Cortex of kidney (tissue), 1 donor: Measurements from ENCODE around the gene EYS.

Source experiments
- DNase-seq: peaks from one replicate; lab custom pipeline; 2025; lab: John Stamatoyannopoulos, UW

Gene EYS

DNA sequence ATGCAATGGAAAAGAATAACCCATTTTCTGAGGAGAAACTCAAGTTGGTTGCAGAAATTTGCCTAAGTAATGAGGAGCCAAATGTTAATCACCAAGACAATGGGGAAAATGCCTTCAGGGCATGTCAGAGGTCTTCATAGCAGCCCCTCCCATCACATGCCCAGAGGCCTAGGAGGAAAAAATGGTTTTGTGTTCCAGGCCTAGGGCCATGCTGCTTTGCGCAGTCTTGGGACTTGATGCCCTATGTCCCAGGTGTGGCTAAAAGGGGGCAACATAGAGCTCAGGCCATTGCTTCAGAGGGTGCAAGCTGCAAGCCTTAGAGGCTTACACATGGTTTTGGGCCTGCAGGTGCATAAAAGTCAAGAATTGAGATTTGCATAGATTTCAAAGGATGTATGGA, 485.9 kb downstream of the EYS start:
- no peak for DNase-seq

DNA sequence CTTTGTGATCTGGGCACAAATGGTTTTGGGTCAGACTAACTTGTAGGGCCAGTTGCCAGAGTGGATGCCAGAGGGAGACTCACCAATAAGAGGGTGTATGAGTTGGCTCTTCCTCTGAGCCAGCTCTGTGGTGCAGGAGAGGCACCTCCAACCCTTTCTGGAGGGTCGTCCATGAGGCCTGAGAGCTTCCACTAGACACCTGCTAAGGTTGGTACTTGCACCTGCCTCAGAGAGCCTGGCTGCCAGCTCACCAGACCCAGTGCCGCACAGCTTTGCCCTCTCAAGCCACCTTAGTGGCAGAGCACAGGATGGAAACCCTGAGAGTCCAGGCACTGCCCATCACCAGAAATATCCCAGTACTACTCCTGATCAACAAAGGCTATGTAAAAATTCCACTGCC, 504.3 kb downstream of the EYS start:
- DNase-seq, result no peak

DNA sequence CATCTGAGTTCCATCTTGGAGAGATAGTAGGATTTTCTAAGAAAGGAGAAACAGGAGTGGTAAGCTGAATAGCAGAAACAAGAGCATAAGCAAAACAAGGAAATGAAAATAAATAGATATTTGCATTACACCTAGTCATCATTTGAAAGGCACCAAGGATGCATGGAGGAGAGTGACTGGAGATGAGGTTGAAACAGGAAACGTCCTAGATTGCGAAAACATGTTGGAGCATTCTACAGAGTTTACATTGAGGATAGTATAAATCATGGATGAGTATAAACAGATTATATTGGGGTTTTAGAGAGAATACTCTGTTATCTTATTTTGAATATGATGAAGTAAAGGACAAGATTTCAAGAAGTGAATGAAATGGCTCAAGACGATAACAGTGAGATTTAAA, 507.3 kb downstream of the EYS start:
- no peak for DNase-seq

DNA sequence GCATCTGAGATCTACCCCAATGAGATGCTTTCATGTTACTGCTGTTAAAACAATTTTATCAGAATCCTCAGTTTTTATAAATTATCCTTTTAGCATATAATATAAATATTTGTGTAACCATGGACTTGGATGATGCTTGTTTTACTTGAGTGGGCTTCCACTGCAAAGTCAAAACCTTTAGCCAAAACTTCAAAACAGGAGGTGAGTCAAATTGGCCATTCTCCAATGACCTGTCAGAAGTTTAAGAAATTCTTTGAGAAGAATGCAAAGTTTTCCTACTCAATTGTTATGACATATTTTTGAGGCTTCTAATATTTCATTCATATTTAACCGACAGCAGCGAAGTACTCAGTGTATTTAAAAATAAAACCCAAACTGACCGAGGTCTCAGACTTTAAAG, 507.9 kb downstream of the EYS start:
- DNase-seq, result no peak

DNA sequence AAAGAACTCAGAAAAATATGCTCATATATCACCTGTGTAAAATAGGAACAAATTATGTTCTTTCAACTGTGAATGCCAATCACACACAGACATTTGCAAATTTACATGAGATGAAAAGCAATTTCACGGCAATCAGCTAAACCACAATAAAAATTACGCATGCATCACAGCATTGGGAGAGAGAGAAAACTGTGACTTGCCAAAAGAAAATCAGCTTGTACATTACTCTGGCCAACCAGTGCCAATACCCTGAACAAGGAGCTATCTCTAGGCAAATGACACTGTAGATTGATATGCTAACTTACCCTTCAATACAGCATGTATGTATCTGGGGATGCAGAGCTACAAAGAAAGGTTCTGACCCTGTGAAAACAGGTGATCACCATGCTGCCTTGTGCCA, 515.6 kb downstream of the EYS start:
- no peak for DNase-seq

DNA sequence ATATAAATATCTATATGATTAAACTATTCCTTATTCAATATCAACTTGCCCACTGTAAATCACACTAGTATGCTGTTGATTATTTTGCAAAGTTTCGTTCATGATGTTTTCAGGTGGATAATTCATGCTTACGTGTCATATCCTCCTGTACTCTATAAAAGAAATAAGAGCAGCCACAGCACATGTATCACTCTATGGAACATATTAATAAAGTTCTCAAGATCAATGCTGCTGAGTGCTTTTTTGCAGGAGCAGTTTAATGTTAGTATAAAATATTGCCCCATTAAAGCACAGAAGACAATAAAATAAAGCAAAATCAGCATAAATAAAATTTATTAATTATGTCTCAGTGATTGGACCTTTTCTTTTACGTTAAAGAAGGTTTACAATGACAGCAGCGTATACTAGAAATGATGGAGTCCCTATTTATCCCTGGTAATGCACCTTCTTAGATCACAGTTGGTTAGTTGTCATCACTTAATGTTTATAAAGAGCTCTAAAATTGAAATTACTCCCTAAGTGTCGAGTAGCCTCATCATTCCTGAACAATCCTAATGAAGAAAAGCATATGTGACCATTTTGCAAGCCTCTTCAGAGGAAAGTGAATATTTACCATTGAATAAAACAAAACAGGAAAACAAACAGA, 517.7 kb downstream of the EYS start:
- DNase-seq, result no peak

DNA sequence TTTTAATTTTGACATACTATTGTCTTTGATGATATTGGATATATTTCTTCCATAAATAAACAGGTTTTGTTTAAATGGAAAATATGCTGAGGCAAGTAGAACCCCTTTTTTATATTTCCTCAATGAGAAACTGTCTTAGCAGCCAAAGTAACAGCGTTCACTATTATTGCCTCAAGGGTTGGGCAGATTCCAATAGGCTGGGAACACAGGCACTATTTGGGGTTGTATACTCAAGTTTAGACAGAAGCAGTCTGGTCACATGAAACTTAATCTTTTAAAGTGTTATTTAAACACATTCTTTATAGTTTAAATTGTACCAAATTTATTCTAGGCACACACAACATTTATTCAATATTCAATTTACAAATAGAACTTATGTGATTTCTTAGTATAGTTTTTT, 520.2 kb downstream of the EYS start:
- DNase-seq, result no peak

DNA sequence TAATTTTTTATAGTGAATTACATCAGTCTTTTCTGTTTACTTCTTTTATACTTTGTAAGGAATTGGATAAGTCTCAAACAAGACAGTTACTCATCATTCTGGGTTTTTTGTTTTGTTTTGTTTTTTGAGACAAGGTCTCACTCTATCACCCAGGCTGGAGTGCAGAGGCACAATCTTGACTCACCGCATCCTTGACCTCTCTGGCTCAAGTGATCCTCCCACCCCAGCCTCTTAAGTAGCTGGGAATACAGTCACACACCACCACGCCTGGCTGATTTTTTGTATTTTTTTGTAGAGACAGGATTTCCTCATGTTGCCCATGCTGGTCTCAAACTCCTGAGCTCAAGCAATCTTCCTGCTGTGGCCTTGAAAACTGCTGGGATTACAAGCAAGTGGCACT, 524.3 kb downstream of the EYS start:
- DNase-seq, result no peak

DNA sequence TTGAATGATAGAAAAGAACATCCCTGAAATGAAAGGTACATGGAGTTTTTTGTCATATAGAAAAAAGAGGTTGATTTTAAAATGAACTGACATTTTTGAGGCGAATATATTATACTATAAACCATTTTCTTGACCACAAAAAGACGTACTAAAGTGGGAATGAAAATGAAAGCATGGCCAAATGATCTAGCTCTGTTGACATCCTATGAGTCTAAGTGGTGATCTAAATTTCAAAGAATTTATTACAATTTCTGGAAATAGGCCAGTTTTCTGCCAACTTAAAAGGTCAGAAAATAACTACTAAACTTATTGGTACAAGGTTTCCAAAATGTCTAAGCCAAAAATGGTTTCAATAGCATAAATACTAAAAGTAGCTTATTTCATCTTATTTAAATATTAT, 536.8 kb downstream of the EYS start:
- no peak for DNase-seq

DNA sequence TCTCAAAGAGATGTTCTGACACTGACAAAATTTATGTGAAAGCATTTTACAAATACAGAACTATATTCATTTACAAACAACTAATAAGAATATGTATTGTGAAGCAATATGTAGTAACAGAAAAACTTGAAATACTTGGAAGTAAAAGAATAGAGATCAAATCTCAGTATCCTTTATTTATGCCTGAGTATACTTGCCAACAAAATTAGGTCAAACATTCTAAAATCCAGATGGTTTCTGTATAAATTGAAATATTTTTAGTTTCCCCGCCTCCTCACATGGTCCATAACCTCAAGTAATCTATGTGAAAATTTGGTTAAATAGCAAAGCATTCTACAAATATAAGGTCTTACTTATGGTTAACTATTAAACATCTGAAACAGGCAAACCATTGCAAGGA, 545.4 kb downstream of the EYS start:
- no peak for DNase-seq

DNA sequence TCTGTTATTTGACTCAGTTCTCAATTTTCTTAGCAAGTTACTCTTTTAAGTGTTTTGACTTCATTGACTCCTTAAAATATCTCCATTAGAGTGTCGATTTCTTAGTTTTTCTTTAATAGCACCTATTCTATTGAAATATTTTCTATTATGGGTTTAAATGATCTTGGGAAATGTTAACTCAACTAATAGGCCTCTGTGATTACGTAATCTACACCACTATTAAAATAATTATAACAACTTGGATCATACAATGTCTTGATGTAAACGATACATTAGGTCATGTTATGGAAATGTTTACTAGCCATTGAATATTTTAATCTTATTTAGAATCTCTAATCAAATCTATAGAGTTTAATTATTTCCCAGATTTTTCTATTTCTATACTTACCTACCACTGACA, 550.0 kb downstream of the EYS start:
- DNase-seq, result no peak

DNA sequence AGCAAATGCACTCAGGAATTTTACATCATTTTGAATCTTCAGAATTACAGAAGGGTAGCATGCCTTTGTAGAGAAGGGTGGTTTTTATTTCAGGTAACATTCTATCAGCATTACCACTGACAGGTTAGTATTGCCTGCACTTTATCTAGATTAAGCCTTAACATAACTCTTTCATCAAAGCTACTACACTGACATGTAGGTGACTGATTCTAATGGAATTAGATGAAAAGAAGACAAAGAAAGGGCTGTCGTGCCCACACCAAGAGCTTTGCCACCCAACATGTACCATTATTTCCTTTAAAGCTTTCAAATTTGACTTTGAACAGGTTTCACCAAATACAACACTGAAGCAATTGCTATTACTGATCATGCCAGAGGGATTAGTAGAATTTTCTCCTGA, 551.9 kb downstream of the EYS start:
- no peak for DNase-seq

DNA sequence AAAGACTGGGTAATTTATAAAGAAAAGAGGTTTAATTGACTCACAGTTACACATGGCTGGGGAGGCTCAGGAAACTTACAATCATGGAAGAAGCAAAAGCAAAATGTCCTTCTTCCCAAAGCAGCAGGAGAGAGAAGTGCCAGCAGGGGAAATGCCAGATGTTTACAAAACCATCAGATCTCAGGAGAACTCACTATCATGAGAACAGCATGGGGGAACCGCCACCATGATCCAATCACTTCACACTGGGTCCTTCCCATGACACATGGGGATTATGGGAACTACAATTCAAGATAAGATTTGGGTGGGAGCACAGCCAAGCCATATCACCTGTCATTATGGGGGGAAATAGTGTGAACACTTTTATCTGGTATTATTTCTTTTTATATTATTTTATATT, 557.2 kb downstream of the EYS start:
- no peak for DNase-seq

DNA sequence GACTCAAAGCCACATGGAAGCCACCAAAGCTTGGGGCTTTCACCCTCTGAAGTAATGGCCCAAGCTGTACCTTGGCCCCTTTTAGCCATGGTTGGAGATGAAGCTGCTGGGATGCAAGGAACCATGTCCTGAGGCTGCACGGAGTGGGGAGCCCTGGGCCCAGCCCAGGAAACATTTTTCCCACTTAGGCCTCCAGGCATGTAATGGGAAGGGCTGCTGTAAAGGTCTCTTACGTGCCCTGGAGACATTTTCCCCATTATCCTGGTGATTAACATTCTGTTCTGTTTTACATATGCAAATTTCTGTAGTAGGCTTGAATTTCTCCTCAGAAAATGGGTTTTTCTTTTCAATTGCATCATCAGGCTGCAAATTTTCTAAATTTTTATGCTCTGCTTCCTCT, 558.2 kb downstream of the EYS start:
- no peak for DNase-seq

DNA sequence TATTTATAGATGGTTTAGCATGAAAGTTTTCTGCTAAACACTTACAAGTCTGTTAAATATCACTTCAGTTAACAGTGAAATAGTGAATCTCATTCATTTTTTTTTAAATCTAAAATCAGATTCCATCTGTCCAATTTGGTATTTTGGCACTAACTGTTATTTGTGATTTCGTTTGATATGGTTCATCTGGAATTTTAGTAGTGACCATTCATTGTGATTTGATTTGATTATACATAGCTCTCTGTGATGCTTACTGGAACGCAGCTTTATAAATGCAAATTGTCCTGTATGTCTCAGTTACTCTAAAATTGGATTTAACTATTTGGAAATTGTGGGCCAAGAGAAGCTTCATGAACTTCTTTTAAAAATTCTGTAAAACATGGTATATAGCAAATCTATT, 571.5 kb downstream of the EYS start:
- DNase-seq, result no peak

DNA sequence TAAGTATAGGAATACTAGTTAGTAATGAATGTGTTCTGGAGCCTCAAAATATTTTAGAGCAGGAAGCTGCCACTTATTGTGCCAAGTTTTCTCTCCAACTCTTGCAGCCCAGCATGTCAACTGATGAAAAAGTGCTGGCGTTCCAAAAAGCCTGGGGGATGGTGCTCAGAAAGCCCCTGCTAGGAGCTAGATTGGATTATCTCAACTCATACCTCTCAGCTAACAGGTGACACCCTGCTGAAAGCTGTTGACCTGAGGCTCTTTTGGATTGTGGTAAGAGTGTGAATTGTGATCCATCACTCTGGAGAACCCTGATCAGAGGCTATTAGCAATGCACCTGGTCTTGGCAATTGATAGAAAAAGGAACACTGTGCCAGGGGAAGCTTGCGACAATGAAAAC, 580.4 kb downstream of the EYS start:
- no peak for DNase-seq

DNA sequence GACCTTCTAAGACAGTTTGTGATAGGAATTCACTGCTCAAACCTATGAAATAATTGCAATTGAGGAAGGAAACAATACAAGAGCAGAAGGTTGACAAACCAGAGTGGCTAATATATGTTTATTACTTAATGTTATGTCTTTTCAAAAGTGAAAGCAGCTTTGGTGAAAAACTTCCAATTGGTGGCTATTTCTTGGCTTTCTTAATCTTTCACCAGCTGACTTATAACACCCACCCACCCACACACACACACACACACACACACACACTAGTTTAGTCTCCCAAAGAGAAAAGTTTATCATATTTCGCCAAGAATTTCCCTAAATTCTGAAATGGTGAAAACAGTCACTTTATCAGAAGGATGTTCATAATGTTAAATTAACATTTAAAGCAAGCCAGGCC, 583.5 kb downstream of the EYS start:
- DNase-seq, result no peak

DNA sequence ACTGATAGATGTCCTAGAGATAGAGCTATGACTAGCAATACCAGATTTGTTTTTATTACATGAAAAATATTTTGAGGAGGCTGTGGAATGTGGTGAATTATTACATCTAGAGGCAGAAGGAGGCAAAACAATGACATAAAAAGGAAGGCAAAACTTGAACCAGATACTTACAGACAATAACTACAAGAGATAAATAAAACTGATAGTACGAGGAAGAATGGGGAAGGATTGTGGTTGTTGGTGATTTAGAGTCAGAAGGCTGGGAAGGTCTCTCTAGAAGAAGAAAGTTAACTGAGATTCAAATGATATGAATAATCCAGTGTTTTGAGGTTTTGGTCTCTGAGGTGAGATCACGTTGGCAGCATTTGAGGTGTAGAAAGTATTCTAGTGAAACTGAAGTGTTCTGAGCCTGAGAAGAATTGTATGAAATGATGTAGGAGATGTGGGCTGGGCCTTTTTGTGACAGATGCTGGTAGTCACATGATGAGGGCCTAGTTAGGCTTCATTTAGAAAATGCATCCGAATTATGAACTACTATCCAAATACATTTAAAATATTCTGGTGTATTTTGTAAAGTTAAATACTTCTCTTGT, 589.1 kb downstream of the EYS start:
- DNase-seq, result no peak

DNA sequence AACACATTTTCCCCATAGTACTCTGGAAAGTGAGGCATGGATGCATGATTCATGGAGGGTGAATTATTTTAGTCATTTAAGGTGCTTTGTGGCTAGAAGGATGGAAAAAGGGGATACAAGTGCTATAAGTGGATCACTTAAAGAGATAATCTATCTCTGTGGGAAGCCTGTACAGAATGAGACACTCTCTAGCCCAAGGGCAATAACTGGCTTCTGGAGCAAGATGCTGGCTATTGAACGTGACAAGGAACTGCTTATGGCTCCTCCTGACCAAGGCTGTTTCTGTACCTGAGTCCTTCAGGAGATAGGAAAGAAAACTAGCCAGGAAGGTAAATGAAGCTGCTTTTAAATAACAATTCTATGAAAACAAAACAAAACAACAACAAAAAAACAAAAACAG, 590.7 kb downstream of the EYS start:
- DNase-seq, result no peak

DNA sequence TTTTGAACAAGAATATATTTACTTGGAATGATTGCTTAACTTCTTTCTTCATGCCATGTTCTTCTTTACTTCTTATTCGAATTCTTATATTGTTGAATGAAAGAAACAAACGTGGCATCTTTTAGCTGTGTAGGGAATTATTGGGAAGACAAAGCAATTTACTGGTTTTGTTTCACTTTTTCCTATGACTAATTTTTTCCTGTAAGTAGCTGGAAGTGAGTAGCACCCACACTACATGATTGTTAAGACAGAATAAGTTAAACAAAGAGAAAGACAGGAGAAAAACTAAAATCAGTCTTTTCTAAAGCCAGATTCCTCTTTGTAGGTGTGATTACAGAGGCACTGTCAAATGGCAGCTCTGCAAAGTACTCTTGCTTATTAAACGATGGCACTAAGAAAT, 593.4 kb downstream of the EYS start:
- DNase-seq, result no peak

DNA sequence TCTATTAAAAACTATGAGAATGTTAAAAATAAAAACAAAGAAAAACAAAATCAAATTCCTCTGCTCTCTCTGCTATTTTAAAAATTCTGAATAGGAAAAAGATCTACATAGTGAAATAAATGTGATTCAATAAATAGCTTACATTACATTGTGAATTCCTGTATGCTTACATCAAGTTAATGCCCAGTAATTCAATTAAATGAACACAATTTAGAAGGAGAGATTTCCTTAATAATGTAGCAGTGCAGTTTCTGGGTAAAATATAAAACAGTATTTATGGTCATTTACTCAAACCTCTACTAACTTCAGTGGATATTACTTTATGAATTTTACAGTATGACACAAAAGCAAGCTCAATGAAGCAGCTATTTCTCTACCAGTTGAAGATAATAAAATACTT, 594.6 kb downstream of the EYS start:
- DNase-seq, result no peak

DNA sequence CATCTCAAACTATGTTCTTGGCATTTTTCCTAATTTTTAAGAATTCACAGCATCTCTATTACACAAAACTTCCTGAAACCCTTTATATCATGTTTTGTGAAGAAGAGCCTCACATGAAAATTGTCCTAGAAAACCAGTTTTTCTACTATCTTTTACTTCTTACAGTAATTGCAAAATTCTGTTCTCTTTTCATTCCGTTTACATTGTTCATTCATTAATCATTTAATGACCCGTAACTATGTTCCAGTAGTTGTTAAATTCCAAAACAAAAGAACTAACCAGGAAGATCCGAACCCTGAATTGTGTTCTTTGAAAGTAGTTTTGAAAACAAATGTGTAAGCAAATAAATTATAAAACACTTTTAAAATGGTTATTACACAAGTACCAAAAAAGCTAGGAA, 597.0 kb downstream of the EYS start:
- DNase-seq, result no peak

DNA sequence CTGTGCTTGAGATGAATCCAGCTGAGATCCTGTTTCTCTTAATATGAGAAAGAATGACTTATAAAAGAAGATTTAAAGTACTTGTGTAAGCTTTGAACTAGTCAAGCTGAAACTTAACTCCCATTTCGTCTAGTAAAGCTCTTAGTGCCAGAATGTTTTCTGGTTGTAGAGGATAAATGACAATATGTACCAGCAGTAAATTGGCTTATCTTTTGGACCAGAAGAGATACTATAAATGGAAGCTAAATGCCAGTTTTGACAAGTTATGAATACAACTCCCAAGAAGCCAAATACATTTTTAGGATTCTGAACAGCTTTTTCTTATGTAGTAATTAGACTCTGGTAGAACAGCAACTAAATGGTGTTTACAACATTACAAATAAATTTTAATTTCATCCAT, 608.7 kb downstream of the EYS start:
- no peak for DNase-seq

DNA sequence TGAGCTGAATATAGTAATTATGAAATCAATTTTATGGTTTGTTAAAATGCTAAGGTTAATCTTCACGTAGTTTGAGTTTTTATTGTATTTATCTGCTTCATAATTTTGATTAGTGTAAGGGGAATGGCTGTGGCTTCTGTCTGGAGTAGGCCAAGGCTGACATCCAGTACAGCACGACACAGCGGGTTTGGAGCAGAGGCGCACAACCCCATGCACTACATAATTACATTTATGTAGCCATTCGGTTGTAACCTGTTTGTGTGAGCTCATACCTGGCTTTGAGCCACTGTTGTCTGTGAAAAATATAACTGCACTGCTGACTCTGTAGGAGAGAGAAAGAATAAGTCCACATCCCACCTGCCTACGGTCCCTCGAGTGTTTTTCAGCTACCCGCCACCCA, 615.5 kb downstream of the EYS start:
- DNase-seq, result no peak

DNA sequence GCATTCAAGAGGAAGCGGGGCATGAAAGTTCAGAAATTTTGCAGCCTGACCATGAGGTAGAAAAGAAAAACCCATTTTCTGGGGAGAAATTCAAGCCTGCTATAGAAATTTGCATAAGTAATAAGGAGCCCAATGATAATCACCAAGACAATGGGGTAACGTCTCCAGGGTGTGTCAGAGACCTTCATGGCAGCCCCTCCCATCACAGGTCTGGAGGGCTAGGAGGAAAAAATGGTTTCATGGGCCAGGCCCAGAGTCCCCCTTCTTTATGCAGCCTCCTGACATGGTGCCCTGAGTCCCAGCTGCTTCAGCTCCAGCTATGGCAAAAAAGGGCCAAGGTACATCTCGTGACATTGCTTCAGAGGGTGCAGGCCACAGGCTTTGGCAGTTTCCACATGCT, 618.5 kb downstream of the EYS start:
- no peak for DNase-seq
